ENCODE results near the gene C5. TPM values are rescaled to one million over a fixed set of nuclear protein-coding genes. Genes with fewer than 3 reads are reported as not detected.

Gene C5
- total RNA-seq, 1 experiment from 2014 or later, result 0.74 TPM

GRCh38 chr9:120926397-120926928, 123.6 kb downstream of the C5 start, which contains the start of gene TRAF1:
Gene TRAF1 (minus strand): TSS chr9:120926796. CDS start chr9:120926075, 721 bp downstream.
- Mint-ChIP-seq H3K27ac (no peak within 1 kb of the TSS; a peak in 1 of 7 replicates), H3K36me3 (ENCODE audit: insufficient read depth in 1 of 3, low read depth in 3 of 3) (no peaks in the 10 kb centered on the region), H3K27me3 (ENCODE audit: low read depth) (peaks cover 12% of the 10 kb centered on the region), H3K4me3 (no peak within 1 kb of the TSS; a peak in 1 of 5 replicates), H3K4me1 (peaks cover 35 to 49% of the 10 kb centered on the region in 2 experiments), H3K9me3 (no peaks in the 10 kb centered on the region)
- TF ChIP-seq CTCF (conservative IDR thresholded peaks at IDR 0.05), result no peak
- no peak within 1 kb of the TSS for H3K4ac ChIP-seq (ENCODE audit: low read depth, low read length)
- H3K56ac ChIP-seq (ENCODE audit: insufficient read length, low read depth, low read length), result no peak within 1 kb of the TSS
- H3K79me1 ChIP-seq (ENCODE audit: insufficient read depth, low read depth, low read length, poor library complexity, severe bottlenecking), result no peaks in the 10 kb centered on the region
- H4K20me1 ChIP-seq (ENCODE audit: control insufficient read depth, insufficient read depth, insufficient read length), result no peaks in the 10 kb centered on the region
- no peak within 1 kb of the TSS for H2BK15ac ChIP-seq (ENCODE audit: low read depth, low read length)
- no peak within 1 kb of the TSS for H2AFZ ChIP-seq (ENCODE audit: low read length)
- no peaks in the 10 kb centered on the region for H3K79me2 ChIP-seq (ENCODE audit: insufficient read depth, low read length)
- H2AK5ac ChIP-seq (ENCODE audit: insufficient read length, low read length), result no peak within 1 kb of the TSS
- H3K4me2 ChIP-seq (ENCODE audit: insufficient read depth, insufficient read length, low read length), result no peak within 1 kb of the TSS
- DNase-seq, result no peak
- H4K8ac ChIP-seq (replicated peaks; ENCODE audit: insufficient read length, low read depth, low read length), result no peak within 1 kb of the TSS
- H4K5ac ChIP-seq (ENCODE audit: insufficient read length, low read depth, low read length), result no peak within 1 kb of the TSS
- H3K4me1 ChIP-seq (ENCODE audit: insufficient read depth, low read length), result peaks cover 4% of the 10 kb centered on the region; the same call in 1 of the 2 replicates
- H2BK12ac ChIP-seq (ENCODE audit: insufficient read length, low read depth, low read length), result no peak within 1 kb of the TSS
- no peak within 1 kb of the TSS for H3K27ac ChIP-seq (ENCODE audit: insufficient read length, low read depth, low read length)
- no peak within 1 kb of the TSS for H3T11ph ChIP-seq (ENCODE audit: low read length)
- peak within 1 kb of the TSS; percentile 41 for H3K18ac ChIP-seq (ENCODE audit: insufficient read length, low read depth, low read length)
- H3K23me2 ChIP-seq (ENCODE audit: insufficient read length, low read depth, low read length, poor library complexity, severe bottlenecking), result peaks cover 10% of the 10 kb centered on the region
- no peaks in the 10 kb centered on the region for H3K27me3 ChIP-seq (ENCODE audit: insufficient read depth, low read length)
- no peak within 1 kb of the TSS for H3K23ac ChIP-seq (ENCODE audit: insufficient read length, low read depth, low read length)
- peak within 1 kb of the TSS; percentile 61 for H3K14ac ChIP-seq (ENCODE audit: insufficient read depth, low read length)
- no peak within 1 kb of the TSS for H2BK20ac ChIP-seq (ENCODE audit: low read depth, low read length, poor library complexity, severe bottlenecking)
- H3K9me3 ChIP-seq (ENCODE audit: control insufficient read depth, low read depth, low read length), result no peaks in the 10 kb centered on the region
- no peak within 1 kb of the TSS for H4K91ac ChIP-seq (ENCODE audit: insufficient read length, low read depth, low read length)
- WGBS (ENCODE audit: extremely low coverage, insufficient read length, low lambda C conversion rate), result no CpG with 5 or more reads among the region's 6 CpGs
- H2BK5ac ChIP-seq (ENCODE audit: insufficient read length, low read length), result no peak within 1 kb of the TSS
- no peak within 1 kb of the TSS for H2BK120ac ChIP-seq (ENCODE audit: low read depth, low read length, poor library complexity, severe bottlenecking)
- H3K9ac ChIP-seq (ENCODE audit: extremely low read depth, insufficient read length, low read length), result no peak within 1 kb of the TSS

All from H9 (cell line).